GM19372 (cell line): ENCODE data around the gene COL5A1.

ENCODE experiments used
- ATAC-seq: cut with Tn5 transposase; IDR thresholded peaks from one replicate; pipeline ENCODE4 v1.9.1; 2021; ENCODE audit warnings: mild to moderate bottlenecking, low read depth, moderate library complexity; ENCODE audit not compliant: unreplicated experiment

Gene COL5A1

DNA sequence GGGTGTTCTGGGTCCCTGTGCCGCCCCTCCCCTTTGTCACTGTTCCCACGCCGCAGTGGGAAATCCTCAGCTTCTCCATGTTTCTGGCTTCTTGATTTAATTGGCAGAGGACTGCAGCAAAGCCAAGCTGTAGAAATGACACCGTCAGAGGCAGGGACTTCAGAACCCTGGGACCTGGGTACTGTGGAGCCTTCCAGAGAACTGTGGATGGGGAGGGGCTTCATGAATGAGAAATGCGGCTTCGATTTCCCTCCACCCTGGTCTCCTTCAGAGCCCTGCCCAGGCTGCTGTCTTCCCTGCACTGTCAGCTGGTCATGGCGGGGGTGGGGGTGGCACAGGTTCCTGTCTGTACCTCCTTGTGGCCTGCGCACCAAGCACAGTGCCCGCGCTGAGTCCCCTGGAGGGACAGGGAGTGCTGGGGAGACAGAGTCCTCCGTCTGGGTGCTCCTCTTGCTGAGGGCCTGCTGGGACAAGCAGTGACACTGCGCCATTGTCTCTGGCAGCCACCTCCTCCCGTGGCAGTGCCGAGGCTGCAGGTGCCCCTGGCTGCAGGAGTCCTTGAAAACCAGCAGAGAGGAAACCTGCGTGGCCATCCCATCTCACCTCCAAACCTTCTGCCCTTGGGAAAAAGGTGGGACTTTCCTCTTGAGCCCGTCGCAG, 47.2 kb downstream of the COL5A1 start:
- ATAC-seq, result no peak

DNA sequence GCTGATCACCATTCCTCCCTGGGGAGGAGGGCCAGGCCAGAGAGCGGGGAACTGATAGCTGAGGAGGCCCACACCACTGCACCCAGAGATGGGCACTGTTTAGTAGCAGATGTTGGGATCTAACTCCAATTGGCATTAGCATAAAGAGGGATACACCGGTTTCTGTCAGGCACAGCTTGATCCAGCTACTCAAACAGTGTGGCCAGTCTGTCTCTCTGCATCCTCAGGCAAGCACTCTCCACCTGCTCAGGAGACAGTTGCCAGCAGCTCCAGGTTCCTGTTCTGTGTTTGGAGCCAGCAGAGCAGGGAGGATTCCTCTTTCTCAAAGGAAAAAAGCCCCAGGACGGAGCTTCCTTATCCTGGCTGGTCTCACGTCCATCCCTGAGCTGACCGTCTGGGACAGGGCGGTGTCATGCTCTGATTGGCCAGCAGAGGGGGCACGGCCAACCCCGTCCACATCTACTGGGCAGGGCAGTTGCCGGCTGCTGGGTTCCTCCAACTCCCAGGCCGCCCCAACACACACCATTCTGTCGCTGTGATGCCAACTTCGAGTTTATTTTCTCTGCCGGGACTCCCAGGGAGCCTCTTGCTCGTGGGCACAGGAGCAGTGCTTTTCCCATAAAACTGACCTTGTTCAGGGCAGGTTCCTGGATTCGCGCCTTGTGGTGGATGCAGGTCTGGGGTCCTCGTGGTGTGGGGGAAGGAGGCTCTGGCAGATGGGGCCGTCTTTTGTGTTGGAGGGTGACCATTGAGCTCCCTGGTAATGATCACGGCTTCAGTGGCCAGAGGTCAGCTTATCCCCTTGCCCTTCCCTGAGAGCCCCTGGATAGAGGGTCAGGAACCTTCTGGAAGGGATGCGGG, 47.9 kb downstream of the COL5A1 start:
- ATAC-seq, result no peak

DNA sequence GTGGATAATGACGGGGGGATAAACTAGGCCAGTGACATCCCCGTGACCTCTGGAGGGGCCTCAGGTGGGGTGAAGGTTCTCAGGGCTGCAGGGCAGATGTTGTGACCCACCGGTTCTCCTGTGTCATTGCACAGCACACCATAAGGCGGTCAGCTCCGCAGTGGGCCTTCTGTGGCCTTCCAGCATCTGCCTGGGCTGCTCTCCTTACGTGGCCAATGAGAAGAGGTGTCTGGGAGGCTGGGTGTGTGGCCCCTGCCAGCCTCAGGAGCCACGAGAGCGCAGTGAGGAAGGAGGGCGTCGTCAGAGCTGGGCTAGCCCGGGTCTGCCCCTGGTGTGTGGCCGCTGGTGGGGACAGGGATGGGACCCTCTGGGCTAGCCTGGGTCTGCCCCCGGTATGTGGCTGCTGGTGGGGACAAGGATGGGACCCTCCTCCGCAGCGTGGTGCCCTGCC, 48.7 kb downstream of the COL5A1 start:
- ATAC-seq, result no peak

DNA sequence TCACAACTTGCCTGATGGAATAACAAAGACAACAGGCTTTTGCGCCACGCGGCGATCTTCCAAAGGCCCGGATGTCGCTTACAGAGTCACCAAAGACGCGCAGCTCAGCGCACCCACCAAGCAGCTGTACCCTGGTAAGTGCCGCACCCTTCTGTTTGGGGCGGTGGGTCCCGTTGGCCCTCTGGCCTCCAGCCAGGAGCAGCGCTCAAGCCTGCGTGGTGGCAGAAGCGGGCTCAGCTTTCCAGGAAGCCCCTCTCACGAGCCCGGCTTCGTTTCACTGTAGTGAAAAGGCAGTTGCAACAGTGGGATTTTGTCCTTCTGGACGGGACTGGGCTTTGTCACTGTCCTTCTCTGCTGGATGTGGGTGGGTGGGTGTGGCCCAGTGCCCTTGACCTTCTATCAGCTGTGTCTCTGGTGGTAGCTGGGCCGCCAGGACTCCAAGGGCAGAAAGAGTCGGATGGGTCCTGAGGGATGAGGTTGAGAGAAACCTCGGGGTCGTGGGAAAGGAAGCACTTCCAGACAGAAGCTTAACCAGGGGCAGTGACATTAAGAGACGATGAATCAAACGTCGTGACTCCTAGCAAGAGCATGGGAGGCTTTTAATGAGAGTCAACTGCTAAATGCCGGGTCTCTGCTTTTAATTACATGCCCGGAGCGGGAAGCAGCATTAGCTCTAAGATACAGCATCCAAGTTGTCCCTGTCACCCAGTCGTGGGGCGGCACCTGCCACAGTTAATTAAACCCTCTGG, 49.5 kb downstream of the COL5A1 start:
- no peak for ATAC-seq

DNA sequence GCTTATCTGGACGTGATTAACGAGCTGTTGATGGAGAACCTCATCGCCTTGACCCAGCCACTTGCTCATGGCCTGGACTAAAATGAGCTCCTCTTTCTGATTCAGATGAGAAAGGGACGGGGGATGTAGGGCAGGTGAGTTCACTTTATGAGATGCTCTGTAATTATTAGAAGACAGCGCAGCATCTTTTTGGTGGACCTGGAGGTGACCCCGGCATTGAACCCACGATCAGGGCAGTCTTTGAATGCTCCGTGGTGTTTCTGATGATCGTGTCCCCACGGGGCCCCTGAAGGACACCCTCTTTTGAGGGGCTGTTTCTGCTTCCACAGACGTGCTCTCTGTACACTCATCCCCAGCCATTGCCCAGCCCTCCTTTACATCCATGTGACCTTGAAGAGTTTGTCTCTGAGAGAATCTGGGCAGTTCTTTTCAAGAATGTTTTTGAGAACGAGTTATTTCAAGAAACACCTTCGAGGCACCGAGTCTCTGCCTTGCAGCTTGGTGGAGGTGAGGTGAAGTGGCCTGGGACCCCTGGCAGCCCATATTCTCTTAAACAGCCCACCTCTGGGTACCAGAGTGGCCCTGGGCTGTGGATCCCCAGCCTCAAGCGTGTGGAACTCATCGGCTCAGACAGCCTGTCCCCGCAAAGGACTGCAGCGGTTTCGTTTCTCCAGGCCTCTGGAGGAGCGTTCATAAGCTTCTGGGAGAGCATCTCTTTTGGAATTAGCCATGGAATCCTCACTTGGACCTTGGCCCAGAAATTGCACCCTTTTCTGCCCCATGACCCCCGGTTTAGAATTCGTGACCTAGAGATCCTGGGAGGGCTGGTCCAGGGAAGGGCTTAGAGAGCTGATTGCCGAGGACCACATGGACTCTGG, 50.3 kb downstream of the COL5A1 start:
- ATAC-seq, result no peak

DNA sequence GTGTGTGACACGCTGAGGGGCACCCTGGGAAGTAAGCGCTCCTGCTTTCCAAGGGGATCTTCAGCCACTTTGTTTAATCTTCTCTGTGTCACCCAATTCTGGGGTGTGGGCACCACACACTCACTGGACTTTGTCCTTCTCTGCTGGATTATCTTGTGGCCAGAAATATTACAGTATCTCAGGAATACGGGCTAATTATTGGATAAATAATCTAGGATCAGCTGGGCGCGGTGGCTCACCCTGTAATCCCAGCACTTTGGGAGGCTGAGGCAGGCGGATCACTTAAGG, 50.9 kb downstream of the COL5A1 start:
- no peak for ATAC-seq

DNA sequence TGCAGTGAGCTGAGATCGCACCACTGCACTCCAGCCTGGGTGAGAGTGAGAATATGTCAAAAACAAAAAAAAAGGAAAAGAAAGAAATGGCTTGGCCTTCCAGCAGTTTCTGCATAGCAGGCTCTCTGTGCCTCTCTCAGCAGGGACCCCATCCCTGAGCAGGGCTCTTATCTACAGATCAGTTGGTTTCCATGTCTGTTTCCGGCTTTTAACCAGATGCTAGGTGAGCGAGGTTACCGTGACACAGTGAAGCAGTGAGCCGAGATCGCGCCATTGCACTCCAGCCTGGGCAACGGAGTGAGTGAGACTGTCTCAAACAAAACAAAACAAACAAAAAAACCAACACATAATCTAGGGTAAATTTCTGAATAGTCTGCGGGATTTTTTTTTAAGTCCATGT, 51.4 kb downstream of the COL5A1 start:
- ATAC-seq, result no peak

DNA sequence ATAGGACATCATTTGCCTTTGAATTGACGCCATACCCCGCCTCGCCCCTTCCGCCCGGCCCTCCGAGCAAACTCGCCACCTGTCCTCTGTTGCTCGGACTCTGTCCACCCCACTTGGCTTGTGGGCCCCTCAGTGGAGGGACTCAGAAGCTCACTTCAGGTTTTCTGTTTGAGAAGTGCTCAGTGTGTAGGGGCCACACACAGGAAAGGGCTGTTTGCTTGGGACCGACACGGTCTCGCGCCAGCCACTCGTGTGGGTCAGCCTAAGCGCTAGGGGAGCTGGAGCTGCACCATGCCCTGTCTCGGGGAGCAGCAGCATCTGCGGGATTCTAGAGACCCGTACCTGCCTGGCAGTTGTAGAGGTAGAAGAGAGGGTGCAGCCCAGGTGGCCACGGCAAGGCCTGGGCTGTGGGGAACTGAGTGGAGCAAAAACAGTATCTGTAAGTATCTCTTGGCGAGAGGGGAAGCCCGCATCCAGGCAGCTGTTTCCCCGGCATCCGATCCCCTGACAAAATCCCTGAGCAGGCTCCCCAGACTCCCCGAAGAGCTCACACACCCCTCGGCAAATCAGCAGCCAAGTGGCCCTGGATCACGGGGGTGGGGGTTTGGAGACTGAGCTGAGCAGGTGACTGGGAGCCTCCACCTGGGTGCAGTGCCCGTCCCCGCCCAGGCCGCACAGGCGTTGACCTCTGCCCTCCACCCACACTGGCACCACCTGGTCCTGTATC, 52.2 kb downstream of the COL5A1 start:
- no peak for ATAC-seq

DNA sequence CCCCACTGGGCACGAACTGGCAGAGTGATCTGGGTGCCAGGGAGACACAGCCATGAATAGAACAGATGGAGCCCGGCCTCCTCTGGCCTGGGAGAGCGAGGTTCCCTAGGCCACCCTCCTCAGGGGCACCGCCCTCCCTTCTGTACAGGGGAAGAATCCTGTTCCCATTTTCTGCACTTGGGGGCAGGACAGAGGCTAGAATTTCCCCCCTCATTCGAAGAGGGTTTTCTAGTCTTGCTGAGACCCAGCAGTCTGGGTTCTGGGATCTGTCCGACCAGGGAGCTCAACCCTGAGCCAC, 52.7 kb downstream of the COL5A1 start:
- no peak for ATAC-seq

DNA sequence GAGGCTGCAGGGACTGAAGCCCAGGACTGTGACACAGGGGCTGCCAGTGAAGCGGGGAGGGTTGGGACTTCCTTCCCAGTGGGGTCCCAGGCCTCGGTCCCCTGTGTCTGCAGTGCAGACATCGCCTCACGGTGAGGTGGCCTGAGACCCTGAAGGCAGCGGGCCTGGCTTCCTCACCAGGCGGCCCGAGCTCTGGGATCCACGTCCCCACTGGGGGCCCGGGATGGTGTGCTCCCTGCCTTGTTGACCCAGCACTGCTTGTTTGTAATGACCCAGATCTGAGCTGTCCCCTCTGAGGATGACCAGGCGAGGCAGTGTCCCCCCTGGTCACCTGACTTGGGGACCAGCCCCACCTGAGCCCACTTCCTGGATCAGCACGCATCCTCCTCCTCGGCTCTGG, 53.1 kb downstream of the COL5A1 start:
- ATAC-seq, result no peak

DNA sequence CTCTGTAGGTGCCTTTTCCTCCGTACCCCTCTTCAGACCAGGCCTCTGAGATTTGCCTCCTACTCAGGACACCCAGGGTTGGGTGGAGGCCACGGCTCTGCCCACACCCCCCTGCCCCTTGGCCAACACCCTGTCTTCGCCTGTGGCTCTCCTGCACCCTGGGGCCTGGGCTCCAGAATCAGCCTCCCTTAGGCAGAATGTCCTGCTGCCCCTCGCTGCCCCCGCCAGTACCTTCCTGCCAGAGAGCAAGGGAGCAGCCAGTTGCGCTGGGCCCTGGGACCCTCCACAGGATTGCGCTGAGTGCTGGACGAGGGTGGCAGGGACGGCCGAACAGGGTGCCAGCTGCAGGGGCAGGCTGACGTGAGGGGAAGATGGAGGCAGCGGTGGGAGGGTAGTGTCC, 53.5 kb downstream of the COL5A1 start:
- no peak for ATAC-seq

DNA sequence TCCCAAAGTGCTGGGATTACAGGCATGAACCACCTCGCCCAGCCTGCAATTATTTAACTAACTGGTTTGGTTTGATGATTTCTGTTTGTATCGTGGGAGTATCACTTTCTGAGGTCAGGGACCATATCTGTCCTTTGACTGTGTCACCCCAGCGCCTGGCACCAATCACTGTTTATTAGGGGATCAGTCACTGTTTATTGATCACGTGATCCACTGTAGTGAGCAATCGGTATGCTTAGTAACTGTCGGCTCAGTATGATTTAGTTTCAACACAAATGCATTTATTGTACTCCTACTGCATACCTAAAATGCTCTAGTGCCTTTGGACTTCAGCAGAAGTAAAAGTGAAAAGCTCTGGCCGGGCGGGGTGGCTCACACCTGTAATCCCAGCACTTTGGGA, 54.8 kb downstream of the COL5A1 start:
- ATAC-seq, result no peak

DNA sequence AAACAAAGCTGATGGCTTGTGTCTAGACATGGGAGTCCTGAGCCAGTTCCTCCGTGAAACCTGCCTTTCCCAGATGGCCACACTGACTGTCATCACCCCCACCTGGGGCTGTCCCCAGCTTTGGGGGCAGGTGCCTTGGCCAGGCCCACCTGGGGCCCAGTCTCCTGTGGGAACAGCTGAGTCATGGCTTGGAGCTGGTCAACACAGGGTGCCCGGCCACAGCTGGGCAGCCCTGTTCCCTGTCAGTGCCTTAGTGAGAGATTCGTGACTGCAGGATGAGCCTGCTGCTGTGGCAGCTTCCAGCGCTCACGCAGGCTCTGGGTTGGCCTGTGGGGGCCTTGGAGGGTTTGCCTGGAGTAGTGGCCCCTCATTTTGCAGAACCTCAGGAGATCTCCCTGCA, 56.5 kb downstream of the COL5A1 start:
- no peak for ATAC-seq

DNA sequence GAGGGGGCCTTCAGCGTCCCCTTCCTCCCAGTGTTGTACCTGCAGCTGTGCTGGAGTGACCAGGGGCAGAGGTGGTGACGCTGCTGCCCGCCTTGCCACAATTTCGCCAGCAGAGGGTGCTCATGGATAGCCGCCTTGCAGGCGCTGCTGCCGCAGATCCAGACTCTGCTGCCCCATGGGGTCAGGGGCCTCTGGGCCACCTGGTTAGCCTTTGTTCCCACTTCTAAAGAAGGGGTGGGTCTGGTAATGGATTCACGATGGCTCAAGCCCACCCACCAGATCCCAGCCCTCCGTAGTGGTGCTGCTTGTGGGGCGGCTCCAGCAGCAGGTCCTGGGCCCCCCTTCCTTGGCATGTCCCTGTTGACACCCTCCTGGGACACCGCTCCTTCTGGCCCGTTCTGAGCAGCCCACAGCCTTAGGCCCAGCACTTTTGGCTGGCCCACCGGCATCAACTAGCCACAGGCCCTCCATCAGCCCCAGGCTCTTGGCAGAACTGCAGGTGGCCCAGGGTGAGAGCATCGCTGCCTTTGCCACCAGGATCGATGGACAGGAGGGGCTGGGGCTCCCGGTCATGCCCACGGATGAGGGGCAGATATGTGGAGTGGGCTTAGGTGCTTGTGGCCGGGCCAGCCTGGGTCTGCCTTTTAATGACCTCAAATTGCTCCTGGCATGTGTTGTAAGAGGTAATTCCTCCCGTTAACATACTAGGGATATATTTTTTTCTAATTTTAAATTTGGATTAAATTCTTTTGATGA, 57.2 kb downstream of the COL5A1 start:
- no peak for ATAC-seq

DNA sequence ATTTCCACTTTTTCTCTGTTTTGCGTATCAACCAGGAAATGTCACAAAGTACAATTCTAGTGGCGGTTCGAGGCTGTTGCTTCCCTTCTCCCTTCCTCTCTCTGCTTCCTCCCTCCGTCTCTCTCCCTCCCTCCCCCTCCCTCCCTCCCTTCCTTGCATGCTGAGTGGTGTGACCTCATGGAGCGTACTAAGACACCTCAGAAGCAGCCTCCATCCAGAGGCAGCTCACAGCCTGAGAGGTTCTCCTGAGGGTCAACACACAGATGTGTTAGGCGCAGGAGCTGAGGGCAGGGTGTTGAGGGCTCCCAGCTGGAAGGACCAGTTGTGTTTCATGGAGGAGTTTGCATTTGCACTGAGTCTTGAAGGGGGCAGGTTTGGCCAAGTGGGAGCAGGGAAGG, 57.7 kb downstream of the COL5A1 start:
- ATAC-seq, result no peak

DNA sequence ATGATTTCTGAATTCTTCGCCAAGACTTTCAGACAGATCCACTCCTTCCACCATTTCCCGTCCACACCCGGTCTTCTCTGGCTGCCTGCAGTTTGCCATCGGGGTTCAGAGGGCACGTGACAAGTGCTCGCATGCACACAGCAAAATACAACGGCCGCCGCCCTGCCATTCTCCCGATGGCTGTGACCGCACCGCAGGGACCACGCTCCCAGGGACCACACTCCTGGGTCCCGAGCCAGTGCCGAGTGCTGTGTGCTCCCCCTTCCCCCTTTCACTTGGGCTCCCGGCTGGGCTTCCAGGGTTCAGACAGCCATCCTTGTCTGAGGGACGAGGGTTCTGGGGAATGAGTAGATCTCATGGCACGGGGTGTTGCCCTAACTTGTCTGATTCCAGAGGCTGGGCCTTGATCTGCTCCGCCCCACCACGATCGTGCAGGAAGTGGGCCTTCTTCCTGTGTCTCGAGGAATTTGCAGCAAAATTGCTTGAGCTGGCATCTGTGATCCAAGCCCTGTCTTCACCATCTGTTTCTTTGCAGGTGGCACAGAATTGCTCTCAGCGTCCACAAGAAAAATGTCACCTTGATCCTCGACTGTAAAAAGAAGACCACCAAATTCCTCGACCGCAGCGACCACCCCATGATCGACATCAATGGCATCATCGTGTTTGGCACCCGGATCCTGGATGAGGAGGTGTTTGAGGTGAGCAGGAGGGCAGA, 59.2 kb downstream of the COL5A1 start:
- no peak for ATAC-seq

DNA sequence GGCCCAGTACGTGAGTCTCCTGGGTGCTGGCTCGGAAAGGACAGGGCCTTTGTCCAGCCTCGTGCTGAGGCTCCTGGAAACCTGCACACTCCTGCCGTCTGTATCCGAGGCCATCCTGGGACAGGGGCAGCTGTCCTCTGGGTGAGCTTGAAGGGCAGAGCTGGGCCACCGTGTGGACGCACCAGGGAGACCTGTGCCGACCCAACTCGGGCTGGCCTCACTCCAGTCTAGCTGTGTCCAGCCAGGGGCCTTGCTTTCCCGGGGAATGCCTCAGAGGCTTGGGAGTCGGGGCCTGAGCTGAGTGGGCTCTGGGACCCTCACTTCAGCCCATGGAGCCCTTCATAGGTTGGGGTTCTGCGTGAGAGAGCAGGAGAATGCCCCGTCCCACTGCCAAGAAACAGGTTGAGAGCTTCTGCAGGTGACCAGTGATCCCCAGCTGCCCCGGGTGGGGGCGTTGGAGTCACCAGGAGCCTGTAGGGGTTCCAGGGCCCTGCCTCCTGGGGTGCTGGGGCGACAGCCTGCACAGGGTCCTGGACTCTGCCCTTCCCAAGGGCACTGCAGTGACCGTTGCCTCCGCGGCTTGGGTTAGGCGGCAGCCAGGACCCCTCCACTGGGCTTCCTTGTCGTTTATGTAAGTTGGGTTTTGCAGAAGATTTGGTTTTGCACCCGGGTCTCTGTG, 60.1 kb downstream of the COL5A1 start:
- no peak for ATAC-seq

DNA sequence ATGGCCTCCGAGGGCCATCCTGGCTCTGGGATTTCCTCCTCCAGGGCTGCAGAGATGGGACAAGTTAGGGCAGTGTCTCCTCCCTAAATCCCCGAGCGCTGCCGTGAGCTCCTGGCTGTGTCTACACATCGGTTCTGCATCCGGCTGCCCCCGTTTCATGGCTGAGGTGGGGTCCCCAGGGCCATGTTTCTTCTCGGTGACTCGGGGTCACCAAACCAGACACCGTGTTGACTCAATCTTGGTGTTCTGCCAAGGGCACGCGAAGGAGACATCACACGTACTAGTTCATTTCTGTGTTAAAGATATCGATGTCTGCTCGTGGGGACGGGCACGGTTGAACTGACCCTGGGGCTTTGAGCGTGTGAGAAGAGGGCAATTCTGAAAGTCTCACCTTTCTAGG, 60.7 kb downstream of the COL5A1 start:
- ATAC-seq, result no peak
